IPS DF 6.9 (cell line): ENCODE data around the gene SFXN5.
"Not testable (repeated sequence)": the region's sequence is repeated elsewhere in the genome, so short reads cannot be mapped to it uniquely, and the experiment has no call there.

Source experiments
- DNase-seq: peaks from one replicate; pipeline ENCODE4 v3.0.0-alpha.2; 2013; ENCODE audit warnings: low read depth, low spot score
- H3K27ac ChIP-seq: one replicate; pipeline ENCODE4 v1.5.1; 2013; ENCODE audit warnings: low read length, control low read depth
- H3K27me3 ChIP-seq: 2 replicates; pipeline ENCODE4 v1.6.1; 2013; ENCODE audit warnings: mild to moderate bottlenecking, low read length; ENCODE audit not compliant: control insufficient read depth, insufficient read depth
- H3K36me3 ChIP-seq: 2 replicates; pipeline ENCODE4 v1.6.1; 2013; ENCODE audit warnings: low read length; ENCODE audit not compliant: control insufficient read depth, insufficient read depth
- H3K4me1 ChIP-seq: 2 replicates; pipeline ENCODE4 v1.6.1; 2013; ENCODE audit warnings: low read length; ENCODE audit not compliant: control insufficient read depth, insufficient read depth
- H3K4me3 ChIP-seq: 2 replicates; pipeline ENCODE4 v1.5.1; 2013; ENCODE audit warnings: mild to moderate bottlenecking, low read length
- H3K9me3 ChIP-seq: 2 replicates; pipeline ENCODE4 v1.6.1; 2013; ENCODE audit warnings: low read length, inconsistent platforms; ENCODE audit not compliant: control insufficient read depth, insufficient read depth
- WGBS: extraction: QIAGEN DNeasy Blood & Tissue Kit; methylation state at CpG from one replicate; pipeline ENCODE4 v1.1.7; 2013; ENCODE audit warnings: mixed read lengths, missing lambda C conversion rate; ENCODE audit not compliant: insufficient read length, insufficient coverage; 5-methylcytosine and 5-hydroxymethylcytosine counted together

The SFXN5 gene

GRCh38 chr2:73095910-73096309, 24.4 kb upstream of the SFXN5 start:
- Histone ChIP-seq H3K36me3 (no peaks in the 10 kb centered on the region), H3K4me1 (peaks cover 2% of the 10 kb centered on the region), H3K27ac (no peak overlapping the region), H3K4me3 (no peak overlapping the region), H3K9me3 (no peaks in the 10 kb centered on the region), H3K27me3 (no peaks in the 10 kb centered on the region)
- no peak for DNase-seq
- no CpG with 5 or more reads among the region's 3 CpGs for WGBS

GRCh38 chr2:73093601-73094218, 22.2 kb upstream of the SFXN5 start:
- not testable (repeated sequence) for H3K27me3 ChIP-seq, H3K9me3 ChIP-seq, H3K4me3 ChIP-seq, H3K27ac ChIP-seq, DNase-seq, H3K4me1 ChIP-seq, H3K36me3 ChIP-seq
- no CpG with 5 or more reads among the region's 17 CpGs for WGBS

GRCh38 chr2:73092146-73092783, 20.8 kb upstream of the SFXN5 start:
- WGBS, result no CpG with 5 or more reads among the region's 7 CpGs
- Histone ChIP-seq H3K4me3 (no peak overlapping the region), H3K4me1 (peaks cover 2% of the 10 kb centered on the region; the same call in 1 of the 2 replicates), H3K27ac (no peak overlapping the region), H3K36me3 (peaks cover 3% of the 10 kb centered on the region), H3K9me3 (no peaks in the 10 kb centered on the region), H3K27me3 (no peaks in the 10 kb centered on the region)
- DNase-seq, result no peak

GRCh38 chr2:73091696-73092095, 20.2 kb upstream of the SFXN5 start:
- Histone ChIP-seq H3K27ac (no peak overlapping the region), H3K9me3 (no peaks in the 10 kb centered on the region), H3K27me3 (no peaks in the 10 kb centered on the region), H3K4me1 (peaks cover 2% of the 10 kb centered on the region; the same call in 1 of the 2 replicates), H3K36me3 (peaks cover 3% of the 10 kb centered on the region), H3K4me3 (no peak overlapping the region)
- DNase-seq, result no peak
- WGBS, result no CpG with 5 or more reads among the region's 11 CpGs

- WGBS, result no CpG with 5 or more reads among the region's 7 CpGs
- no peak overlapping the region for H3K27ac ChIP-seq
- no peak for DNase-seq
- H3K4me1 ChIP-seq, result peaks cover 2% of the 10 kb centered on the region; the same call in 1 of the 2 replicates
- no peaks in the 10 kb centered on the region for H3K27me3 ChIP-seq
- H3K9me3 ChIP-seq, result no peaks in the 10 kb centered on the region
- no peak overlapping the region for H3K4me3 ChIP-seq
- H3K36me3 ChIP-seq, result peaks cover 3% of the 10 kb centered on the region
Observed at GRCh38 chr2:73091164-73091563, 19.7 kb upstream of the SFXN5 start.

- no peak overlapping the region for H3K4me3 ChIP-seq
- H3K27me3 ChIP-seq, result no peaks in the 10 kb centered on the region
- WGBS, result no CpG with 5 or more reads among the region's 11 CpGs
- H3K4me1 ChIP-seq, result peaks cover 4% of the 10 kb centered on the region
- H3K27ac ChIP-seq, result no peak overlapping the region
- DNase-seq, result no peak
- H3K36me3 ChIP-seq, result peaks cover 5% of the 10 kb centered on the region
- no peaks in the 10 kb centered on the region for H3K9me3 ChIP-seq
Observed at GRCh38 chr2:73089270-73090030, 17.9 kb upstream of the SFXN5 start.

- H3K4me1 ChIP-seq, result peaks cover 4% of the 10 kb centered on the region
- no CpG with 5 or more reads among the region's 14 CpGs for WGBS
Observed at GRCh38 chr2:73088703-73089102, 17.2 kb upstream of the SFXN5 start.

GRCh38 chr2:73088211-73088610, 16.7 kb upstream of the SFXN5 start:
- Histone ChIP-seq H3K4me3 (no peak overlapping the region), H3K27ac (no peak overlapping the region), H3K27me3 (no peaks in the 10 kb centered on the region), H3K36me3 (peaks cover 5% of the 10 kb centered on the region), H3K9me3 (no peaks in the 10 kb centered on the region), H3K4me1 (peaks cover 4% of the 10 kb centered on the region)
- DNase-seq, result no peak
- no CpG with 5 or more reads among the region's 12 CpGs for WGBS

More at GRCh38 chr2:73088703-73089102, 17.2 kb upstream of the SFXN5 start:
- DNase-seq, result no peak
- no peak overlapping the region for H3K4me3 ChIP-seq
- no peaks in the 10 kb centered on the region for H3K27me3 ChIP-seq
- H3K36me3 ChIP-seq, result peaks cover 5% of the 10 kb centered on the region
- no peak overlapping the region for H3K27ac ChIP-seq
- no peaks in the 10 kb centered on the region for H3K9me3 ChIP-seq

GRCh38 chr2:73087311-73087710, 15.8 kb upstream of the SFXN5 start:
- H3K36me3 ChIP-seq, result peaks cover 5% of the 10 kb centered on the region
- H3K4me3 ChIP-seq, result no peak overlapping the region
- WGBS, result no CpG with 5 or more reads among the region's 4 CpGs
- H3K27ac ChIP-seq, result no peak overlapping the region
- H3K27me3 ChIP-seq, result no peaks in the 10 kb centered on the region
- peaks cover 2% of the 10 kb centered on the region; the same call in 1 of the 2 replicates for H3K4me1 ChIP-seq
- DNase-seq, result no peak
- H3K9me3 ChIP-seq, result no peaks in the 10 kb centered on the region

GRCh38 chr2:73085691-73086090, 14.2 kb upstream of the SFXN5 start:
- no peak for DNase-seq
- H3K27ac ChIP-seq, result no peak overlapping the region
- H3K27me3 ChIP-seq, result no peaks in the 10 kb centered on the region
- H3K9me3 ChIP-seq, result no peaks in the 10 kb centered on the region
- peaks cover 5% of the 10 kb centered on the region for H3K36me3 ChIP-seq
- WGBS, result no CpG with 5 or more reads among the region's 6 CpGs
- peaks cover 7% of the 10 kb centered on the region for H3K4me1 ChIP-seq
- H3K4me3 ChIP-seq, result no peak overlapping the region
